Measurements from ENCODE around the gene SETD3. TPM values are rescaled to one million over a fixed set of nuclear protein-coding genes. Genes with fewer than 3 reads are reported as not detected.

Gene SETD3
- total RNA-seq, 1 donor from 2014 or later: 47.7 TPM

DNA sequence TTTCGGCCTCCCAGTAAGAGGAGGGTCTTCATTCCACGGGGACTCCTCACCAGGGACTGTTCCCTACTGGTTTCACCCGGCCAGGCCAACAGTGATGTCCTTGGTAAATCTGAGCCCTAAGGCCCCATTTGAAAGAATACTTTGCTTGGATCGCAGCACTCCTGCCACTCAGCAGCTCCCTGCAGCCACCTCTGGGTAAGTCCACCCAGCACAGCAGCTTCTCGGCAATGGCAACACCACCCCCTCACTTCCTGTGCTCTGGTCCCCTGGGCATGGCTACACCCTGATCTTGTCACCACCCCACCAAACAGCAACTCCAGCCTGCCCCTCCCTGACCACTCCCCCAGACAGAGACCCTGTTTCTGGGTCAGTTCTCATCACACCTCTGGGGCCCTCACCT is 100.3 kb downstream of the SETD3 start:
- H3K4me1 Mint-ChIP-seq: peaks cover 8% of the 10 kb centered on the region
- no peak overlapping the region for H3K27ac Mint-ChIP-seq
- H3K4me3 Mint-ChIP-seq: no peak overlapping the region
- TF ChIP-seq, protein P1, sequence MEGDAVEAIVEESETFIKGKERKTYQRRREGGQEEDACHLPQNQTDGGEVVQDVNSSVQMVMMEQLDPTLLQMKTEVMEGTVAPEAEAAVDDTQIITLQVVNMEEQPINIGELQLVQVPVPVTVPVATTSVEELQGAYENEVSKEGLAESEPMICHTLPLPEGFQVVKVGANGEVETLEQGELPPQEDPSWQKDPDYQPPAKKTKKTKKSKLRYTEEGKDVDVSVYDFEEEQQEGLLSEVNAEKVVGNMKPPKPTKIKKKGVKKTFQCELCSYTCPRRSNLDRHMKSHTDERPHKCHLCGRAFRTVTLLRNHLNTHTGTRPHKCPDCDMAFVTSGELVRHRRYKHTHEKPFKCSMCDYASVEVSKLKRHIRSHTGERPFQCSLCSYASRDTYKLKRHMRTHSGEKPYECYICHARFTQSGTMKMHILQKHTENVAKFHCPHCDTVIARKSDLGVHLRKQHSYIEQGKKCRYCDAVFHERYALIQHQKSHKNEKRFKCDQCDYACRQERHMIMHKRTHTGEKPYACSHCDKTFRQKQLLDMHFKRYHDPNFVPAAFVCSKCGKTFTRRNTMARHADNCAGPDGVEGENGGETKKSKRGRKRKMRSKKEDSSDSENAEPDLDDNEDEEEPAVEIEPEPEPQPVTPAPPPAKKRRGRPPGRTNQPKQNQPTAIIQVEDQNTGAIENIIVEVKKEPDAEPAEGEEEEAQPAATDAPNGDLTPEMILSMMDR (IDR thresholded peaks at IDR 0.05; ENCODE audit: unreplicated experiment): no peak
- peaks cover 7% of the 10 kb centered on the region for H3K9me3 Mint-ChIP-seq
- no peaks in the 10 kb centered on the region for H3K36me3 Mint-ChIP-seq
- peaks cover under 1% of the 10 kb centered on the region for H3K27me3 Mint-ChIP-seq (ENCODE audit: low read depth)
- DNase-seq (ENCODE audit: low spot score in 2 of 2, unreplicated experiment in 2 of 2): no peak

DNA sequence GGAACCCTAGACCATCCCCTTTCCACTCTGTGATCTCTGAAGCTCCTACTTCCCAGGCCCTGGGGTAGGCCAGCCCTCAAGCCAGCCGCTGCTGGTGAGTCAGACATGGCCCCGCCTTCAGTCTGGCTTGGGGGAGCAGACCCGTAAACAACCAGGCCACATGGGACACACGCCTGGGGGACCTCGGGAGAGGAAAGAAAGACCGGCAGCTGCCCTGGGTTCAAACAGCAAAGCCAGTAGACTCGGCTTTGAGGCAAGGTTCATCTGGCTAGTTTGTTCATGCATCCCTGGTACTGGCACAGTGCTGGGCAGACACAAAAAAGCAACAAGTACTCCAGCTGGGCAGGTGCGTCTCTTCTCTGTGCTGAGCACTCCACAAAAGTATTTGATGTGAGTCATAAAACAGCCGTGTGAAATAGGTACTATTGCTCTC is 101.9 kb downstream of the SETD3 start:
- no peaks in the 10 kb centered on the region for H3K27me3 Mint-ChIP-seq (ENCODE audit: low read depth)
- no peaks in the 10 kb centered on the region for H3K9me3 Mint-ChIP-seq
- no peak overlapping the region for H3K4me3 Mint-ChIP-seq
- H3K27ac Mint-ChIP-seq: no peak overlapping the region
- DNase-seq (ENCODE audit: low spot score in 2 of 2, unreplicated experiment in 2 of 2): no peak
- TF ChIP-seq, protein P1 (IDR thresholded peaks at IDR 0.05; ENCODE audit: unreplicated experiment): no peak
- no peaks in the 10 kb centered on the region for H3K36me3 Mint-ChIP-seq
- H3K4me1 Mint-ChIP-seq: peaks cover 8% of the 10 kb centered on the region

DNA sequence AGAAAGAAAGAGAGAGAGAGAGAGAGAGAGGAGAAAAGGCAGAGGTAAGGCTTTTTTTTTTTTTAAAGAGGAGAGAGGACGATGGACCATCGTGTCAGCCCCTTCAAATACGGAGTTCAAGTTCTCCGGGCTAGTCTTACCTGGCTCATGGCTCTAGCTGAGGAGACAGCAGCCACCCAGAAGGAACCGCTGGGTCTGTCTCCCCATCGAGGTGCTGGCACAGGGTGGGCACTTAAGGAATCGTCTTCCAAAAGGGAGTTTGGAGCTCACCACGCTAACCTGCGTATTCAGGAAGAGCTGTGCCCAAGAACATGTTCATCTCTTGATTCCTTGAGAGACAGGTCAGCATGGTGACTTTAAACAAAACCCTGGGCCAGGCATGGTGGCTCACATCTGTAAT is 102.7 kb downstream of the SETD3 start:
- DNase-seq (ENCODE audit: low spot score in 2 of 2, unreplicated experiment in 2 of 2): no peak
- H3K27me3 Mint-ChIP-seq (ENCODE audit: low read depth): no peaks in the 10 kb centered on the region
- peaks cover under 1% of the 10 kb centered on the region for H3K9me3 Mint-ChIP-seq
- no peak overlapping the region for H3K27ac Mint-ChIP-seq
- TF ChIP-seq, protein P1 (IDR thresholded peaks at IDR 0.05; ENCODE audit: unreplicated experiment): no peak
- H3K36me3 Mint-ChIP-seq: no peaks in the 10 kb centered on the region
- H3K4me3 Mint-ChIP-seq: no peak overlapping the region
- peaks cover 8% of the 10 kb centered on the region for H3K4me1 Mint-ChIP-seq

DNA sequence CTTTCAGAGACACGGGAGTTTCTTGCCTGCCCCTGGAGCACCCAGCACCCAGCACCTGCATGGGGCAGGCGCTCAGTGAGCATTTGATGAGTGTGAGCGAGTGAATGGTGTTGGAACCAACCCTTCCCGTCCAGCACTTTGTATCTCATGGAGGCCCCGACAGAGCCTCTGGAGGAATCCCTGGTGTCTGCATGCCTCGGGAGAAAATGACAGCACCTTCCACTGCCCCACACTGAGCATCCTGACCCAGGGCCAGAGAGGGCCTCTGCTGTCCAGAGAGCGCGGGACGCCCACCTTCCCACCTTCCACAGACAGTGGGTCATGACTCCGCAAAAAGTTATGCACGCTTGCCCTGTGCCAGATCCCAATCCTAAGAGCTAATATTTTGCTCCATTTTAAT is 105.7 kb downstream of the SETD3 start:
- no peak overlapping the region for H3K27ac Mint-ChIP-seq
- no peaks in the 10 kb centered on the region for H3K4me1 Mint-ChIP-seq
- no peaks in the 10 kb centered on the region for H3K36me3 Mint-ChIP-seq
- no peak for DNase-seq (ENCODE audit: low spot score in 2 of 2, unreplicated experiment in 2 of 2)
- H3K27me3 Mint-ChIP-seq (ENCODE audit: low read depth): no peaks in the 10 kb centered on the region
- H3K4me3 Mint-ChIP-seq: no peak overlapping the region
- peaks cover 16% of the 10 kb centered on the region for H3K9me3 Mint-ChIP-seq
- TF ChIP-seq, protein P1 (IDR thresholded peaks at IDR 0.05; ENCODE audit: unreplicated experiment): no peak

DNA sequence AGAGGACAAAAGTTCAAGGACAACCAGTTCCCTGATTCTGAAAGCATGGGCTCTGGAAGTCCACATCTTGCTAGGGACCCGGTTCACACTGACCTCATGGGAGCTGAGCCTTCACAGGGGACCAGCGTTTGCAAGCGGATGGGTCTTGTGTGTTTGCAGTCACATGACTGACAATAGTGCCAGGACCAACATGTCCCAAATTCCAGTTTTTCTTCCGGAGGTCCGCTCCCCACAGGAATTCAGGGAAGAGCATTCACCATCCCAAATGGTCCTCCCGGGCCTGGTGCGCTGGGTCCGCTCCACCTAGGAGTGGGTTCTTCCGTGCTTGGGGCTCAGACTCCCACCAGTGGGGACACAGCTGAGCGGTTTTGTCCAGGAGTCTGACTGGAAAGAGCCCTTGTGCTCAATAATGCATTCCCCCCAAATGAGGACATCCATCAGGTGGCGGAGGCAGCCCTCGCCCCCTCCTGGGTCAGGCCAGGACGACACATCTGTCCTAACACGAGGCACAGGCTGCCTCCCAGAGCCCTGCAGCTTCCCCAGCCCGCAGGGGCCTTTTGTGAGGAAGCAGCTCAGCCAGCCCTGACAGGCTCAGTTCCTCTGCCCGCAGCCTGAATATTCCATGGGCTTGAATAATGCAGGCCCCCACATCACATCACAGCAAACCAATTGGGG is 116.9 kb downstream of the SETD3 start:
- TF ChIP-seq, protein P1 (IDR thresholded peaks at IDR 0.05; ENCODE audit: unreplicated experiment): no peak
- Mint-ChIP-seq H3K4me1 (peaks cover 6% of the 10 kb centered on the region), H3K36me3 (no peaks in the 10 kb centered on the region), H3K27me3 (ENCODE audit: low read depth) (no peaks in the 10 kb centered on the region), H3K4me3 (no peak overlapping the region), H3K27ac (no peak overlapping the region), H3K9me3 (peaks cover 2% of the 10 kb centered on the region)
- DNase-seq (ENCODE audit: low spot score in 2 of 2, unreplicated experiment in 2 of 2): no peak

Measured in mesothelial cell of epicardium (in vitro differentiated cells).